Stimulated activated naive CD8-positive, alpha-beta T cell treated with anti-CD3 and anti-CD28 coated beads, Interleukin-15, amount 100 ng/mL, for 72 hours (primary cell): Measurements from ENCODE around the gene JUNB.
A peak's percentile ranks its signal among the peaks of the same experiment; 100 is the strongest.

Experiments
- ATAC-seq: fragments of 150-1000 bp; cut with Tn5 transposase; 2 replicates; pipeline ENCODE4 v1.10.0; 2021; ENCODE audit warnings: mild to moderate bottlenecking, moderate library complexity
- DNase-seq, 2 donors: peaks; one replicate each; pipeline ENCODE4 v3.0.0; 2021 to 2022
- H3K27ac Mint-ChIP-seq, 2 donors: one replicate each; pipeline ENCODE4 v1.8.0; 2022; ENCODE audit warnings: mild to moderate bottlenecking in 2 of 2, mixed read lengths in 2 of 2, moderate library complexity in 2 of 2
- H3K27me3 Mint-ChIP-seq: one replicate; pipeline ENCODE4 v1.8.0; 2022; ENCODE audit warnings: mixed read lengths
- H3K4me1 Mint-ChIP-seq: one replicate; pipeline ENCODE4 v1.8.0; 2022; ENCODE audit warnings: mild to moderate bottlenecking, mixed read lengths
- H3K4me3 Mint-ChIP-seq, 2 donors: one replicate each; pipeline ENCODE4 v1.8.0; 2022; ENCODE audit warnings: mild to moderate bottlenecking in 2 of 2, mixed read lengths in 2 of 2, moderate library complexity in 1 of 2
- H3K9me3 Mint-ChIP-seq, 2 donors: one replicate each; pipeline ENCODE4 v1.8.0; 2022; ENCODE audit warnings: mixed read lengths in 2 of 2

Gene JUNB

GRCh38 chr19:12767150-12767549 is 24.1 kb upstream of the JUNB start:
- no peak for ATAC-seq

GRCh38 chr19:12767666-12768065 is 23.6 kb upstream of the JUNB start:
- H3K4me1 Mint-ChIP-seq = peaks cover 32% of the 10 kb centered on the region
- H3K27me3 Mint-ChIP-seq = no peaks in the 10 kb centered on the region
- H3K4me3 Mint-ChIP-seq = no peak overlapping the region
- H3K27ac Mint-ChIP-seq = no peak overlapping the region
- ATAC-seq (no peak), DNase-seq (no peak)
- H3K9me3 Mint-ChIP-seq = no peaks in the 10 kb centered on the region

More at GRCh38 chr19:12767150-12767549, 24.1 kb upstream of the JUNB start:
- H3K4me3 Mint-ChIP-seq = no peak overlapping the region
- H3K27ac Mint-ChIP-seq = no peak overlapping the region
- H3K4me1 Mint-ChIP-seq = peaks cover 32% of the 10 kb centered on the region
- no peaks in the 10 kb centered on the region for H3K9me3 Mint-ChIP-seq
- no peak for DNase-seq
- H3K27me3 Mint-ChIP-seq = no peaks in the 10 kb centered on the region

- Mint-ChIP-seq H3K27ac (peak overlapping the region in 1 of 2 donors; percentile 38), H3K27me3 (no peaks in the 10 kb centered on the region), H3K4me3 (peak overlapping the region in 1 of 2 donors; percentile 66), H3K9me3 (no peaks in the 10 kb centered on the region), H3K4me1 (peaks cover 46% of the 10 kb centered on the region)
- DNase-seq (peak in 1 of 2 donors; percentile 35), ATAC-seq (peak; percentile 45)
Measured at GRCh38 chr19:12769689-12770088, 21.6 kb upstream of the JUNB start.

- peaks cover 44% of the 10 kb centered on the region for H3K4me1 Mint-ChIP-seq
- DNase-seq (no peak), ATAC-seq (no peak)
- no peaks in the 10 kb centered on the region for H3K27me3 Mint-ChIP-seq
- H3K9me3 Mint-ChIP-seq = no peaks in the 10 kb centered on the region
- no peak overlapping the region for H3K4me3 Mint-ChIP-seq
- no peak overlapping the region for H3K27ac Mint-ChIP-seq
Measured at GRCh38 chr19:12770922-12771321, 20.4 kb upstream of the JUNB start.

- no peak for ATAC-seq
- H3K27me3 Mint-ChIP-seq = no peaks in the 10 kb centered on the region
- H3K4me3 Mint-ChIP-seq = no peak overlapping the region
Measured at GRCh38 chr19:12772323-12772722, 19.0 kb upstream of the JUNB start.

GRCh38 chr19:12773571-12773970 is 17.7 kb upstream of the JUNB start:
- no peak for DNase-seq
- Mint-ChIP-seq H3K4me1 (peaks cover 50% of the 10 kb centered on the region), H3K4me3 (peak overlapping the region in 1 of 2 donors; percentile 9)

More at GRCh38 chr19:12772323-12772722, 19.0 kb upstream of the JUNB start:
- Mint-ChIP-seq H3K27ac (peak overlapping the region in 1 of 2 donors; percentile 80), H3K4me1 (peaks cover 40% of the 10 kb centered on the region), H3K9me3 (no peaks in the 10 kb centered on the region)
- no peak for DNase-seq

GRCh38 chr19:12774588-12775555 is 16.4 kb upstream of the JUNB start, which contains the start of gene HOOK2:
Gene HOOK2 (minus strand): TSS chr19:12775552. CDS start chr19:12775449, 103 bp downstream.
- DNase-seq = peak in 1 of 2 donors; percentile 41
- Mint-ChIP-seq H3K27me3 (no peaks in the 10 kb centered on the region), H3K9me3 (no peaks in the 10 kb centered on the region), H3K4me3 (peak within 1 kb of the TSS; percentile 70 to 81), H3K27ac (peak within 1 kb of the TSS in 1 of 2 donors; percentile 95), H3K4me1 (peaks cover 56% of the 10 kb centered on the region)
- ATAC-seq = peak; percentile 15

More at GRCh38 chr19:12773571-12773970, 17.7 kb upstream of the JUNB start:
- H3K27ac Mint-ChIP-seq = peak overlapping the region; percentile 83 to 87
- H3K27me3 Mint-ChIP-seq = no peaks in the 10 kb centered on the region
- no peaks in the 10 kb centered on the region for H3K9me3 Mint-ChIP-seq
- ATAC-seq = no peak

- DNase-seq = peak; percentile 84 to 87
- peaks cover 59% of the 10 kb centered on the region for H3K4me1 Mint-ChIP-seq
- no peaks in the 10 kb centered on the region for H3K9me3 Mint-ChIP-seq
- peak overlapping the region; percentile 24 to 34 for H3K27ac Mint-ChIP-seq
- ATAC-seq = peak; percentile 57
- H3K27me3 Mint-ChIP-seq = no peaks in the 10 kb centered on the region
- peak overlapping the region; percentile 89 to 94 for H3K4me3 Mint-ChIP-seq
Measured at GRCh38 chr19:12777217-12778016, 13.9 kb upstream of the JUNB start.

GRCh38 chr19:12778017-12778904 is 13.0 kb upstream of the JUNB start:
- Mint-ChIP-seq H3K4me3 (peak overlapping the region; percentile 89 to 94), H3K27ac (peak overlapping the region; percentile 90 to 94), H3K27me3 (no peaks in the 10 kb centered on the region), H3K9me3 (no peaks in the 10 kb centered on the region), H3K4me1 (peaks cover 58% of the 10 kb centered on the region)
- peak; percentile 22 for ATAC-seq
- DNase-seq = peak; percentile 59 to 69

GRCh38 chr19:12778905-12779161 is 12.5 kb upstream of the JUNB start:
- ATAC-seq = no peak
- H3K9me3 Mint-ChIP-seq = no peaks in the 10 kb centered on the region
- H3K27me3 Mint-ChIP-seq = no peaks in the 10 kb centered on the region
- peak overlapping the region; percentile 89 to 94 for H3K4me3 Mint-ChIP-seq
- DNase-seq = no peak
- peak overlapping the region in 1 of 2 donors; percentile 94 for H3K27ac Mint-ChIP-seq
- H3K4me1 Mint-ChIP-seq = peaks cover 52% of the 10 kb centered on the region

GRCh38 chr19:12779162-12779993 is 11.9 kb upstream of the JUNB start:
- Mint-ChIP-seq H3K27me3 (no peaks in the 10 kb centered on the region), H3K4me3 (peak overlapping the region; percentile 89 to 94), H3K4me1 (peaks cover 48% of the 10 kb centered on the region), H3K27ac (peak overlapping the region; percentile 6 to 23), H3K9me3 (no peaks in the 10 kb centered on the region)
- ATAC-seq (no peak), DNase-seq (no peak)

GRCh38 chr19:12782174-12782423 is 9.2 kb upstream of the JUNB start:
- peak overlapping the region; percentile 89 to 95 for H3K27ac Mint-ChIP-seq
- H3K27me3 Mint-ChIP-seq = no peaks in the 10 kb centered on the region
- H3K4me1 Mint-ChIP-seq = peaks cover 41% of the 10 kb centered on the region
- ATAC-seq (no peak), DNase-seq (no peak)
- H3K9me3 Mint-ChIP-seq = no peaks in the 10 kb centered on the region
- H3K4me3 Mint-ChIP-seq = peak overlapping the region; percentile 88 to 89

- peak overlapping the region; percentile 90 to 95 for H3K27ac Mint-ChIP-seq
- peak; percentile 95 to 97 for DNase-seq
- H3K9me3 Mint-ChIP-seq = no peaks in the 10 kb centered on the region
- H3K4me1 Mint-ChIP-seq = peaks cover 35% of the 10 kb centered on the region
- ATAC-seq = peak; percentile 70
- peak overlapping the region; percentile 88 to 89 for H3K4me3 Mint-ChIP-seq
- no peaks in the 10 kb centered on the region for H3K27me3 Mint-ChIP-seq
Measured at GRCh38 chr19:12782424-12783290, 8.6 kb upstream of the JUNB start.
